Renal cortical epithelial cell (primary cell): Measurements from ENCODE around the gene SGO2. TPM values are rescaled to one million over a fixed set of nuclear protein-coding genes. Genes with fewer than 3 reads are reported as not detected.
"Not testable (repeated sequence)": the region's sequence is repeated elsewhere in the genome, so short reads cannot be mapped to it uniquely, and the experiment has no call there.

ENCODE experiments used
- DNase-seq: peaks from one replicate; pipeline ENCODE4 v3.0.0-alpha.2; 2011; ENCODE audit warnings: low read depth
- total RNA-seq: library from RNA; depleted of rRNA; stranded (reverse); fragments of >200 nt; gene quantifications from 2 replicates; pipeline ENCODE4 v1.2.3, GENCODE V29; 2014

Gene SGO2
- total RNA-seq, 1 donor from 2014 or later = 4.2 TPM

GRCh38 chr2:200595913-200596312 is 69.9 kb downstream of the SGO2 start:
- DNase-seq = no peak

GRCh38 chr2:200596774-200597570 is 71.0 kb downstream of the SGO2 start:
- DNase-seq = peak; percentile 42

GRCh38 chr2:200599206-200599605 is 73.2 kb downstream of the SGO2 start:
- DNase-seq = no peak

GRCh38 chr2:200600549-200601225 is 74.7 kb downstream of the SGO2 start:
- DNase-seq = no peak

- DNase-seq = no peak
These were observed 76.6 kb downstream of the SGO2 start for GRCh38 chr2:200602584-200602983.

- peak; percentile 70 for DNase-seq
These were observed 78.0 kb downstream of the SGO2 start for GRCh38 chr2:200603972-200604371.

- DNase-seq = no peak
These were observed 78.7 kb downstream of the SGO2 start for GRCh38 chr2:200604571-200605255.

GRCh38 chr2:200608341-200609027 is 82.5 kb downstream of the SGO2 start:
- no peak for DNase-seq

- DNase-seq = peak; percentile 72
These were observed 83.1 kb downstream of the SGO2 start for GRCh38 chr2:200609028-200609614.

GRCh38 chr2:200610217-200610616 is 84.2 kb downstream of the SGO2 start:
- not testable (repeated sequence) for DNase-seq

- DNase-seq = no peak
These were observed 87.7 kb downstream of the SGO2 start for GRCh38 chr2:200613692-200614091.

GRCh38 chr2:200614249-200614648 is 88.2 kb downstream of the SGO2 start:
- no peak for DNase-seq

GRCh38 chr2:200615247-200615646 is 89.2 kb downstream of the SGO2 start:
- DNase-seq = peak; percentile 90

GRCh38 chr2:200616193-200616592 is 90.2 kb downstream of the SGO2 start:
- DNase-seq = no peak

GRCh38 chr2:200616656-200617055 is 90.6 kb downstream of the SGO2 start:
- no peak for DNase-seq

GRCh38 chr2:200617156-200618053 is 91.4 kb downstream of the SGO2 start:
- no peak for DNase-seq

GRCh38 chr2:200618054-200618419 is 92.0 kb downstream of the SGO2 start:
- DNase-seq = no peak

- DNase-seq = no peak
These were observed 92.6 kb downstream of the SGO2 start for GRCh38 chr2:200618590-200619021.

- no peak for DNase-seq
These were observed 93.3 kb downstream of the SGO2 start for GRCh38 chr2:200619279-200619678.

GRCh38 chr2:200620606-200621390 is 94.8 kb downstream of the SGO2 start:
- DNase-seq = no peak
